Body of pancreas (tissue), 4 donors: ENCODE measurements around the gene AGAP1.
"Not testable (repeated sequence)": the region's sequence is repeated elsewhere in the genome, so short reads cannot be mapped to it uniquely, and the experiment has no call there.

Source experiments
- CTCF ChIP-seq, 7 experiments: fragments of 450-650 bp in 4 of 7; fragments of 200-600 bp in 3 of 7; sonication (generic) in 3 of 7; IDR thresholded peaks; one replicate each; pipeline ENCODE4 v1.5.1; 2016 to 2019; ENCODE audit warnings: antibody characterized with exemption in 7 of 7
- POLR2A ChIP-seq, 3 donors: fragments of 450-650 bp; IDR thresholded peaks; one replicate each; pipeline ENCODE4 v1.6.1; 2016; ENCODE audit warnings: antibody characterized with exemption in 3 of 3, mild to moderate bottlenecking in 2 of 3

- TF ChIP-seq CTCF, POLR2A (IDR thresholded peaks at IDR 0.05): not testable (repeated sequence)
These were observed 270.6 kb downstream of the AGAP1 start for GRCh38 chr2:235764478-235764877.
